ENCODE measurements around the gene STXBP1. TPM values are rescaled to one million over a fixed set of nuclear protein-coding genes. Genes with fewer than 3 reads are reported as not detected.

The STXBP1 gene
- total RNA-seq, 1 donor from 2014 or later = 92.1 TPM

DNA sequence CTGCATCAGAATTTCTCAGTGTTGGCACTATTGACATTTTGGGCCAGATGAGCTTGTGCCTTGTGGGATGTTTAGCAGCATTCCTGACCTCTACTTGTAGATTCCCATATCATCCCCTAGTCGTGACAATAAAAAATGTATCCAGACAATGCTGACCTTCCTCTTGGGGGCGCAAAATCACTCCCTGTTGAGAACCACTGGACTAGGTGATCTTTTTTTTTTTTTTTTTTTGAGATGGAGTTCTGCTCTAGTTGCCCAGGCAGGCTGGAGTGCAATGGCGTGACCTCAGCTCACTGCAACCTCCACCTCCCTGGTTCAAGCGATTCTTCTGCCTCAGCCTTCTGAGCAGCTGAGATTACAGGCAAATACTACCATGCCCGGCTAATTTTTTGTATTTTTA, 22.6 kb downstream of the STXBP1 start:
- intact Hi-C loops (cut with DNase I) = no loop called here
- peak overlapping the region; percentile 28 for H3K27ac ChIP-seq
- DNase-seq = no peak

DNA sequence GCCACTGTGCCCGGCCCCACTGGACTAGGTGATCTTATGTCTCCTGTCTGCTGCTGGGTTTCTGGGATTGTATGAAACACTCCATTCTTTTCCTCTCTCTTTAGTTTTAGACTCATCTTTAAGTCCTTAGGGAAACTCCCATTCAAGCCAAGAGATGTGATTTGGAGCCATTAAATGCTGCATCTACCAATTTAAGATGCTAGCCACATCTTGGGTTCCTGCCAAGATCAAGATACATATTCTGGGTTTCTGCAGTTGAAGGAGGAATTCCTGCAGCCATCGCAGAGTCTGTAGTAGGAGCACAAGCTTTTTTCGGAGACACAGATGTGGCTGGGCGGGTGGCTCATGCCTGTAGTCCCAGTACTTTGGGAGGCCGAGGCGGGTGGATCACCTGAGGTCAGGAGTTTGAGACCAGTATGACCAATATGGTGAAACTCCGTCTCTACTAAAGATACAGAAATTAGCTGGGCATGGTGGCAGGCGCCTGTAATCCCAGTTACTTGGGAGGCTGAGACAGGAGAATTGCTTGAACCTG, 23.2 kb downstream of the STXBP1 start:
- TF ChIP-seq, protein P1, sequence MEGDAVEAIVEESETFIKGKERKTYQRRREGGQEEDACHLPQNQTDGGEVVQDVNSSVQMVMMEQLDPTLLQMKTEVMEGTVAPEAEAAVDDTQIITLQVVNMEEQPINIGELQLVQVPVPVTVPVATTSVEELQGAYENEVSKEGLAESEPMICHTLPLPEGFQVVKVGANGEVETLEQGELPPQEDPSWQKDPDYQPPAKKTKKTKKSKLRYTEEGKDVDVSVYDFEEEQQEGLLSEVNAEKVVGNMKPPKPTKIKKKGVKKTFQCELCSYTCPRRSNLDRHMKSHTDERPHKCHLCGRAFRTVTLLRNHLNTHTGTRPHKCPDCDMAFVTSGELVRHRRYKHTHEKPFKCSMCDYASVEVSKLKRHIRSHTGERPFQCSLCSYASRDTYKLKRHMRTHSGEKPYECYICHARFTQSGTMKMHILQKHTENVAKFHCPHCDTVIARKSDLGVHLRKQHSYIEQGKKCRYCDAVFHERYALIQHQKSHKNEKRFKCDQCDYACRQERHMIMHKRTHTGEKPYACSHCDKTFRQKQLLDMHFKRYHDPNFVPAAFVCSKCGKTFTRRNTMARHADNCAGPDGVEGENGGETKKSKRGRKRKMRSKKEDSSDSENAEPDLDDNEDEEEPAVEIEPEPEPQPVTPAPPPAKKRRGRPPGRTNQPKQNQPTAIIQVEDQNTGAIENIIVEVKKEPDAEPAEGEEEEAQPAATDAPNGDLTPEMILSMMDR (IDR thresholded peaks at IDR 0.05) = no peak
- DNase-seq (peak; percentile 41), ATAC-seq (no peak)
- intact Hi-C loops (cut with DNase I) = no loop called here
- Histone ChIP-seq H3K9me3 (no peaks in the 10 kb centered on the region), H3K27ac (no peak overlapping the region), H3K27me3 (no peaks in the 10 kb centered on the region), H3K36me3 (no peaks in the 10 kb centered on the region), H3K4me1 (peaks cover 15% of the 10 kb centered on the region), H3K4me3 (no peak overlapping the region)

More for the DNA sequence above, 22.6 kb downstream of the STXBP1 start:
- TF ChIP-seq, protein P1 (IDR thresholded peaks at IDR 0.05) = no peak
- no peaks in the 10 kb centered on the region for H3K36me3 ChIP-seq
- no peaks in the 10 kb centered on the region for H3K27me3 ChIP-seq
- H3K4me3 ChIP-seq = no peak overlapping the region
- H3K4me1 ChIP-seq = peaks cover 15% of the 10 kb centered on the region
- no peaks in the 10 kb centered on the region for H3K9me3 ChIP-seq
- ATAC-seq = no peak

DNA sequence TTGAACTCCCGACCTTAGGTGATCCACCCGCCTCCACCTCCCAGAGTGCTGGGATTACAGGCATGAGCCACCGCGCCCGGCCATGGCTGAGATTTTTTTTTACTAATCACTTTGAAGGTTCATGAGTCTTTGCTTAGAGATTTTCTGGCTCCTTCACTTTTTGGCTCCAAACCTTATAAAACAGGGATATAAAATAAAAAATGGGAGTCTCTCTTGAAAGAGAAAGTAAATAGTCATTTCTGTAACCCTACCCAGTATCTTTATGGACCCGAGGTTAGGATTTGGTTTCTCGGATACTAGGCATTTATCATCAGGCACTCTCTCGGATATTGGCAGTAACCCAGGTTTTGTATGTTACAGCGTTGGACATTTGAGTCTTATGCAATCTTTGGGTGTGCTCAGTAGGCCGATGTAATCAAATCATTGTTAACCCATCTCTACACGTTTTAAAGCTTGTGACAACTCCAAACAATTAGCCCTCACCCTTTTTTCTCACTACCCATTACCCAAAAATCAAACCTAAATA, 25.3 kb downstream of the STXBP1 start:
- ATAC-seq = peak; percentile 51
- TF ChIP-seq, protein P1 (IDR thresholded peaks at IDR 0.05) = no peak

DNA sequence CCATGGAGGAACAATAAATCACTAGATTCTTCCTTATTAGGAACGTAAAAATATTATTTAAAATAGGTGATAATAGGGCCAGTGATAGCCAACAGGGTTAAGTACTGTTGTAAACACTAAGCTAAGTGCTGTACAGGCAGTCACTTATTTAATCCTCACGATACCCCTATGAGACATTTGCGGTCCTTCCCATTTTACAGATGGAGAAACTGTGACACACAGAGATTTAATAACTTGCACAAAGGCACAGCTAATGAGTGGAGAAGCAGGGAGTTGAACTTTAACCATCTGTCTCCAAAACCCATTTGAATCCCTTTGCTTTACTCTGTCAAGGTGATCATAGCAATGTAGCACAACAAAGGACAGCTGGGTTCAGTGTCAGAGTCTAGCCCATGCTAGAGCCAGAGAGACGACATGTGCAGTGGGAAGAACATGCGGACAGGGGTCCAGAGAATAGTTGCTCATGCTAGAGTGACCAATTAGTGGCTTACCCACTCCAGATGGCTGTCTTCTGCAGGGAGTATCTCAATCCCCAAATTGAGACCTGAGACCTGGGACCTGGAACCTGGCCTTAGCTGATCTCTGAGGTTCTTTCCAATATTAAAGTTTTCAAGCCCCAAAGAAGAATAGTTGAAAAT, 28.9 kb downstream of the STXBP1 start:
- Histone ChIP-seq H3K27me3 (no peaks in the 10 kb centered on the region), H3K36me3 (no peaks in the 10 kb centered on the region), H3K9me3 (no peaks in the 10 kb centered on the region), H3K27ac (peak overlapping the region; percentile 78), H3K4me3 (no peak overlapping the region), H3K4me1 (peaks cover 27% of the 10 kb centered on the region)
- DNase-seq (peak; percentile 1), ATAC-seq (no peak)
- TF ChIP-seq, protein P1 (IDR thresholded peaks at IDR 0.05) = no peak
- intact Hi-C loops (cut with DNase I) = no loop called here

More for the DNA sequence above, 25.3 kb downstream of the STXBP1 start:
- H3K4me3 ChIP-seq = no peak overlapping the region
- no peaks in the 10 kb centered on the region for H3K36me3 ChIP-seq
- H3K4me1 ChIP-seq = peaks cover 19% of the 10 kb centered on the region
- H3K27me3 ChIP-seq = no peaks in the 10 kb centered on the region
- H3K9me3 ChIP-seq = no peaks in the 10 kb centered on the region
- DNase-seq = peak; percentile 58
- H3K27ac ChIP-seq = peak overlapping the region; percentile 59
- intact Hi-C loops (cut with DNase I) = no loop called here

DNA sequence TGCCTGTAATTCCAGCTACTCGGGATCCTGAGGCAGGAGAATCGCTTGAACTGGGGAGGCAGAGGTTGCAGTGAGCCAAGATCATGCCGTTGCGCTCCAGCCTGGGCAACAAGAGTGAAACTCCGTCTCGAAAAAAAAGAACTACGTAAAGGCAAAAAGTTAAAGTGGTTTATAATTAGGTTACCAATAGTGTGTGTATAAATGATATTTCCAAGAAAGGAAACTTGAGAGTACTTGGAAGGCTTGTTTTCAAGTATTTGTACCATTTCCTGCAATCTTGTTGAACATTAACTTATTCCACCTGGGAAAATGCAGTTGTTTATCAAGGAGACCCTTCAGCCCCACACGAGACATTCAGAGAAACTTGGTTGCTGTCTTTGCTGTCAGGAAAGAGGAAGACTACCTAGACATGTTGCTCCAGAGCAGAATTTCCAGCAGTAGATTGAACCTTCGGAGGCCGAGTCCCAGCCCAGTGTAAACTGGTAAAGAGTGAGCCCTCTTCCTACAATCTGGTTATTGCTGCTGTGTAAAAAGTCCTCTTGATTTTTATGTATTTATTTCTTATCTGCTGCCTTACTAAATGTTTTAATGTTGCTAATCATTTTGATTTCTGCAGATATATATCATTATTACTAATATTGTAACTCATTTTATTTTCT, 30.1 kb downstream of the STXBP1 start:
- H3K4me1 ChIP-seq = peaks cover 27% of the 10 kb centered on the region
- TF ChIP-seq, protein P1 (IDR thresholded peaks at IDR 0.05) = no peak
- peak overlapping the region; percentile 78 for H3K27ac ChIP-seq
- no peaks in the 10 kb centered on the region for H3K36me3 ChIP-seq
- peak overlapping the region; percentile 24 for H3K4me3 ChIP-seq
- intact Hi-C loops (cut with DNase I) = no loop called here
- H3K9me3 ChIP-seq = no peaks in the 10 kb centered on the region
- peak; percentile 60 for DNase-seq
- H3K27me3 ChIP-seq = no peaks in the 10 kb centered on the region
- peak; percentile 43 for ATAC-seq

Data from upper lobe of right lung (tissue), 1 donor.